AG09319 (cell line): ENCODE results near the gene WDR45.

Source experiments
- DNase-seq: peaks from one replicate; pipeline ENCODE4 v3.0.0-alpha.2; 2010; ENCODE audit warnings: low read depth; ENCODE audit errors: extremely low read depth
- CTCF ChIP-seq: IDR thresholded peaks from 2 replicates; pipeline ENCODE4 v1.5.1; 2011; ENCODE audit warnings: low read depth, mild to moderate bottlenecking, inconsistent platforms, low read length, moderate library complexity

WDR45 gene

GRCh38 chrX:49116076-49116475, 36.4 kb upstream of the WDR45 start:
- no peak for TF ChIP-seq CTCF
- DNase-seq: no peak

GRCh38 chrX:49111791-49112190, 32.1 kb upstream of the WDR45 start:
- no peak for TF ChIP-seq CTCF
- DNase-seq: no peak

GRCh38 chrX:49110417-49110816, 30.7 kb upstream of the WDR45 start:
- TF ChIP-seq CTCF: no peak

GRCh38 chrX:49108641-49109040, 29.0 kb upstream of the WDR45 start:
- DNase-seq: no peak
- TF ChIP-seq CTCF: no peak

More at GRCh38 chrX:49110417-49110816, 30.7 kb upstream of the WDR45 start:
- DNase-seq: no peak

- peak; percentile 47 for TF ChIP-seq CTCF
- peak; percentile 4 for DNase-seq
These were observed 27.2 kb upstream of the WDR45 start for GRCh38 chrX:49106930-49107329.

GRCh38 chrX:49106296-49106695, 26.6 kb upstream of the WDR45 start:
- no peak for DNase-seq
- TF ChIP-seq CTCF: no peak

- no peak for TF ChIP-seq CTCF
- DNase-seq: no peak
These were observed 23.9 kb upstream of the WDR45 start for GRCh38 chrX:49103637-49104036.
